ENCODE measurements around the gene CREB3L4.

Gene CREB3L4

GRCh38 chr1:153967107-153967999 lies at the start of gene CREB3L4:
Gene CREB3L4, plus strand, starts transcription at chr1:153967902. Its CDS starts 624 bp downstream, at chr1:153968526.
- DNase-seq (ENCODE audit: low spot score) = peak; percentile 91

DNA sequence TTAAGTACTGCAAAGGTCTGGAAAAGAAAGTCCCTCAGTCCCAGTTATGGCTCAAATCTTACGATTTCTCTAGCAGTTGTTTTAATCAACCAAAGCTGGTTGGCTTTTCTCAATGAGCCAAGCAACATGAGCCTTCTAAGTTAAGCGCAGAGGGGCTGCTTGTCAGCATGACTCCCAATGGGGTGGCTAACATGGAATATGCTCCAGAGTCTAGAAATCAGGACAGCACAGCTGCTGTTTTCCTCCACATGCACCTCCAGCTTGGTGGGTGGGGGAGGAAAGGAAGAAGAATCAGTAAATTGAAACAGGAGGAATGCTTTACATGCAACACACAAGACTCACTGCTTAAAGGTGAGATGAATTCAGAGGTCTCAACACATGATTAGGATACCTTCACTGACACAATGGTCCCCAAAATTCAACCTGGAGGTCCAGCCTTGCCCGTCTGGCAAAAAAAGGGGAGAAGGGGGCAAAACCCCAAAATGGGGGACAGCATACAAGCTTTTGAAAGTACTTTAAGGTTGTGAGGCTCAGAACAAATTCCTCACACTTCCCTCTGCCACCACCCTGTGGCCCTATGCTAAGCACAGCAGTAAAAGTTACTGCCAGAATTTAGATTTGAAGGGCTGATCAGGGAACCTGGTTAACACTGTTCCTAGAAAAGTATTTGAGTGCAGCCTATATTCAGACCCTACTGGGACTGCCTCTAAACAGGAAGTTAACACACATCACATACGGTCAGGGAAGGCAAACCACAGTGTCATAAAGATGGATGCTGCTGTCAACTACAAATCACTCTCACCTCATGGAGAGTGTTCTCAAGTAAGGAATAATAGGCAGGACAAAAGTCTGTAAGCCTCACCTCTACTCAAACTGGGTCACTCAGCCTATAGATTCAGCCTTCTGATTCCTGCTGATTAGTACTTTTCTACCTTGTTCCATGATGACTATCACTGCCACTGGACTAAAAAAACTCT lies 47.5 kb upstream of the CREB3L4 start:
- DNase-seq (ENCODE audit: low spot score) = peak; percentile 25

GRCh38 chr1:153921080-153921802 lies 46.5 kb upstream of the CREB3L4 start:
- DNase-seq (ENCODE audit: low spot score) = no peak

- peak; percentile 5 for DNase-seq (ENCODE audit: low spot score)
Observed at GRCh38 chr1:153921803-153922075, 46.0 kb upstream of the CREB3L4 start.

- DNase-seq (ENCODE audit: low spot score) = no peak
Observed at GRCh38 chr1:153922076-153922971, 45.4 kb upstream of the CREB3L4 start.

- peak; percentile 99 for DNase-seq (ENCODE audit: low spot score)
Observed at GRCh38 chr1:153922972-153923925, 44.5 kb upstream of the CREB3L4 start, which contains the start of gene GATAD2B. Gene GATAD2B, minus strand, starts transcription at chr1:153922972. Its CDS starts 94,625 bp downstream, at chr1:153828347.

DNA sequence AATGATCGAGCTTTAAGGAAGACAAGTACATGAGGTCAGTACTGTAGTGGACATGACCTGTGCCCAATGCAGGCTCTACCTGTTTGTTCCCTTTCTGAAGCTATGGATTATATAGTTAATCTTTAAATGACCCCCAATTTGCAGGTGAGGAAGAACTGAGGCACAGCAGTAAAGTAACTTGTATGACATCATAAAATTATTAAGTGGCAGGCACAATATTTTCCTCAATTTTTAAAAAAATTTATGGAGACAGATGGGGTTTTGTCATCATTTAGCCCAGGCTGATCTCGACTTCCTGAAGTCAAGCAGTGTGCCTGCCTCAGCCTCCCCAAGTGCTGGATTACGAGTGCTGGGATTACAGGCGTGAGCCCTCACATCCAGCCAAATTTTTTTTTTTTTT lies 41.3 kb upstream of the CREB3L4 start:
- no peak for DNase-seq (ENCODE audit: low spot score)

- DNase-seq (ENCODE audit: low spot score) = no peak
Observed at GRCh38 chr1:153928245-153928644, 39.5 kb upstream of the CREB3L4 start.

GRCh38 chr1:153928791-153929341 lies 38.8 kb upstream of the CREB3L4 start:
- peak; percentile 23 for DNase-seq (ENCODE audit: low spot score)

DNA sequence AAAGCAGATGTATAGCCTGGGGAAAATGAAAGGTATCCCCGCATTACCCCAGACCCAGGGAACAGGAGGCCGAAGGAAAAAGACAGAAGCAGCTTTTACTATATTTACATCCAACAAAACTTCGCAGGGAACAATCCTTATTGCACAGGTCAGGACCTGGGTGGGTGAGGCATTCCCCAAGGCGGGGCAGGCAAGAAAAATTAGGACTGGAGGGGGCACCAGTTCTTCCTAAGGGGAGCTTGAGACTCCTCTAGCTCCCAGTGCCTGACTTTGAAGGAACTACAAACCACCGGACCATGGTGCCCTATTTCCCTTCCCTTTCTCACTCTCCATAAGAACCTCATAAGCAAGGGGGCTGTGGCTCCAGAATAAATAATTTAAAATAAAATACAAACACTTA lies 38.3 kb upstream of the CREB3L4 start:
- no peak for DNase-seq (ENCODE audit: low spot score)

DNA sequence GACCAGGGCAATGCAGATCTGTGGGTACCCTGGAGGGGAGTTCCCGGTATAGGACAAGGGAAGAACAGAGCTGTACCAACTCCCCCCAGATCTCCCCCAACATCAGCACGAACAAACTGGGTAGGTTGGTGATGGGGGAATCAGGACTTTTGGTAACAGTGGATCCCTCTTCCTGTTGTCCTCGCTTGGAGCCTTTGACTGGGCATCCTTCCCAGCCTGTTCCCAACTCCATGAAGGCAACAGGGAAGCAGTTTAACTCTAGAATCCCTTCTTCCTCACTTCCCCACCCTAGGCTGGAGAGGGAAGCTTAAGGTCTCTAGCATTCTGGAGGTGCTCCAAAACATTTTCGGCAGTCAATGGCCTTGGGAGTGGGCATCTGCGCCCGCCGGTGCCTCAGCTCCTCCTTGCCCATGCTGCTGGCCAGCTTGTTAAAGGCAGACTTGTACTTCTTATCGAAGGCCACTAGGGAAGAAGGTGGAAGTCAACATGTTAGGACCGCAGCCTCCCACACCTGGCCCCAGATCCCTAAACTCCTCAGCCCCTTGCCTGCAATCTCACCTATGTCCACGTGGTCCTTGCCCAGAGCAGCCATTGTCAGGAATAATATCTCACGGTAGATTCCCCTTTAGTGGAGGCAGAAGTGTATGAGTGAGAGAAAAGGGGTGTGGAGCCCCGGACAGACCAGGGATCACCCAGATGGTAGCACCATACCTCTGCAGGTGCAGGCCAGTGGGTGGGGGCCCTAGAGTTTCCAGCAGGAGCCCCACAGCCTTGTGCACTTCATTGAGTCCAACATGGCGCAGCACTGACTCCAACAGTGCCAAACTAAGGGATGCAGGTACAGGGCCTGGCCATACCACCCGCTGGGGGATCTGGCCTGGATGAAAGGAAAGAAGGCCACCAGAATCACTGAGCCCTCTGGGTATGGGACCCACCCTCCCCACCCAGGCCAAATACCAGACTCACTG lies 37.4 kb upstream of the CREB3L4 start:
- DNase-seq (ENCODE audit: low spot score) = no peak

DNA sequence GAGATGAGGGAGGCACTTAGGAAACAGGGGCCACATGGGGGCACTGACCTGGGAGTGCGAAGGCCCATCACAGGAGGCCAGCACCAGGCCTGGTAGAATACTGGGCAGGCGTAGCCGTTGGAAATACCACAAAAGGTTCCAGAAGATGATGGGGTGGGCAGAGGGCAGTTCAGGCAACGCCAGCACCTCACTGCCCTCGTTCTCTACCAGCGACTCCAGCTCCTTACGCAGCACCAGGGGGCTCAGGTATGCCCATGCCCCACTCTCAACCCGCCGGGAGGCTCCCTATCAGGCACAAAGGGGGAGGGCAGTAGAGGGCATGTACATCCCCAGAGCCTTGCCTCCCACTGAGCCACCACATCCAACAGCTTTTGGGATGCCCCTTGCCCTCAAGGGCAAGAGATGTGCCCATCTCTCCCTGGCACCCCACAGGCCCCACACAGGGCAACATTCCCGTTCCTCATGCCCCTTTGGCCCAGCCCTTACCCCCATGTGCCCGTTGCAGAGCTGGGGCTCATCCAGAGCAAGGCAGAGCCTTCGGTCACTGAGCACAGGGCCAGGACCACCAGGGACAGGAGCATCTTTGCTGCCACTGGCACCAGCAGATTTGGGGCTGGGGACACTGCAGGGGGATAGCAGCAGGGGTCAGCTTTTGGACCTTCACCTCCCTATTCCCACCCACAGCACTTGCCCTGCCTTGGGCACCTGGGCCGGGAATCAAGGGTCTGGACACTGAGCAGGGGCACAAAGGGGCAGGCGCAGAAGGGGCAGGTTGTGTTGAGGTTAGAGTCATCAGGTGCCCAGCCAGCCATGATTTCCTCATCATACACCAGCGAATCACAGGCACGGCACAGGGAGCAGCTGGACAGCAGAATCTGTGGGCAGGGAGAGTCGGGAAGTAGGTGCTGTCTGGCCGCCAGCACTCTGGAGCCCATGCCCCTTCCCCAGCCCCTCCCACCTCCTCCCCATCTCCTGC lies 35.3 kb upstream of the CREB3L4 start:
- DNase-seq (ENCODE audit: low spot score) = no peak

- DNase-seq (ENCODE audit: low spot score) = no peak
Observed at GRCh38 chr1:153933430-153933829, 34.3 kb upstream of the CREB3L4 start.

DNA sequence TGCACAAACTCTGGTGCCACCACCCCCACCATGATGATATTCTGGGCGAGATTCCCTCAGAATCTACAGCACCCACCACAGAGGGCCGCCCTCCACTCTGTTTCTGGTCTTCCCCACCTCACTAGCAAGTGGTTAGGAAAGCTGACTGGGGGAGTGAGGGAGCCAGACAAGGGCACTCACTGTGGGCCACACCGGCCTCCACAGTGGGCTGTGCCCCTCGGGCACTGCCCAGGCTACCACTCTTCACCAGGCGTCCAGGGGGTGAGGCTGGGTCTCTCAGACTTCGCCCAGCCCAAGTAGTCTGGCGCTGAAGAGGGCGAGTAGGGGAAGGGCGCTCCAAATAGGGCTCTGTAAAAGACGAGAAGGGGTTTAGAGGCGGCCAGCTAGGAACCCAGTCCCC lies 33.7 kb upstream of the CREB3L4 start:
- no peak for DNase-seq (ENCODE audit: low spot score)

GRCh38 chr1:153934746-153935145 lies 33.0 kb upstream of the CREB3L4 start:
- DNase-seq (ENCODE audit: low spot score) = no peak

DNA sequence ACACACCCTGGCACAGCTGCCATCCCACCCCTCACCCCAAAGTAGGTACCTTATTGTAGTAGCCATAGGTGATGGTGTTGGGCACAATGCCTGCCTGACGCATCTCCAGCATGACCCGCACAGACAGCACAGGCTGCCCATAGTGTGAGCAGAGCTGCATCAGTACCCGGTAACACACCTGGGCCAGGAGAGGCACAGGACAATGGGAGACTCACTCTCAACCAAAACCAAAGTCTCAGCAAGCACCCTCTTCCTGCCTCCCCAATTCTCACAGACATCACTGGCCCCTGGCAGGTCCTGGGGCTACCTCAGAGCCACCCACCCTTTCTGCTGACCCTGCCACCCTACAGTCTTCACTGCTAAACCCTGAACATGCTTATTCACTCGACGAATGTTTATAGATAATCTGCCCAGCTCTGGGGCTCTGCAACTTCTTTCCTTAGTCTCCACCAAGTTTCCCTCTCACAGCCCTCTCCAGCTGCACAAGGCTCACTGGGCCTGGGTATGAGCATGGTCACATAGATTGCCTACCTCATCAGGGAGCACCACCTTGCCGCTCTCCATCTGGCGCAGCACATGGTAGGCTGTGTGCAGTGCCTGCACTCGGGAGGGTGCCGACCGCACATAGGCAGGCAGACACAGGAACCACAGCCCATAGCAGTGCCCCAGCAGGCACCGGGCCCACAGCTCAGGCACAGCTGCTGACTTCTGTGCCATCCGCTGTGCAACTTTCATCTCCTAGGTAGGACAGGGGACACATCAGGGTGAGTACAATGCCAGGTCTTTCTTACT lies 31.5 kb upstream of the CREB3L4 start:
- no peak for DNase-seq (ENCODE audit: low spot score)

Measured in AG08396 (cell line).